ENCODE results near the gene PIGU. TPM values are rescaled to one million over a fixed set of nuclear protein-coding genes. Genes with fewer than 3 reads are reported as not detected.

Gene PIGU
- total and polyA plus RNA-seq, 4 donors, result 6.4 to 10.0 (median 7.2) TPM

DNA sequence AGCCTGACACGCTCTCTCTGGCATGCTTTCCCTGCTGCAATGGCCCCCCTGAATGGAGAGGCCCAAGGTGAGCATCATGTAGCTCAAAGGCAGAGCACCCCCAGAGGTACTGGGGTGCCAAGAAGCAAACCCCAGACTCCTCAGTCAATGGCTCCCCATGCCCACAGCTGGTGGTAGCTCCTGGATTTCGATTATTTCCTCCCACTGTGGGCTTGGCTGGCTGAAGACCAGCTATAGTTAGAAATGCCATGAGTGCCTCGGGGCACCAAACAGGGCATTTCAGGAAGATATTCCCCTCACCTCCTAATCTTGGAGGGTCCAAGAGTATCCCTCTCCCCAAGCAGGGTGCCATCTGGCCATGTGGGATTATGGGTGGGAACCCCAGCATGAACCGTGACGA is 101.6 kb downstream of the PIGU start:
- WGBS, result 97% methylated on average over 5 of the region's 5 CpGs
- Histone ChIP-seq H3K27ac (ENCODE audit: low read depth in 1 of 2, low read length in 2 of 2) (no peak overlapping the region), H3K36me3 (ENCODE audit: control insufficient read depth in 4 of 4, insufficient read depth in 3 of 4, low read depth in 1 of 4, low read length in 3 of 4) (peaks cover 0 to 13% (median 0%) of the 10 kb centered on the region in 4 donors), H3K9me3 (ENCODE audit: control insufficient read depth in 4 of 4, low read length in 3 of 4) (no peaks in the 10 kb centered on the region), H3K4me1 (ENCODE audit: control insufficient read depth in 4 of 4, insufficient read depth in 4 of 4, low read length in 3 of 4) (no peaks in the 10 kb centered on the region), H3K4me3 (ENCODE audit: low read depth in 1 of 3, low read length in 3 of 3) (no peak overlapping the region), H3K9ac (ENCODE audit: low read depth in 1 of 2, low read length in 2 of 2) (no peak overlapping the region), H3K27me3 (ENCODE audit: control insufficient read depth in 4 of 4, insufficient read depth in 4 of 4, low read length in 3 of 4) (no peaks in the 10 kb centered on the region)
- no peak for DNase-seq (ENCODE audit: low spot score)
- TF ChIP-seq TAF1 (conservative IDR thresholded peaks at IDR 0.05) (no peak), RAD21 (IDR thresholded peaks at IDR 0.05) (no peak), FOXA1 (IDR thresholded peaks at IDR 0.05) (no peak), GABPA (IDR thresholded peaks at IDR 0.05 in 1 of 2, conservative IDR thresholded peaks at IDR 0.05 in 1 of 2) (no peak), FOXA2 (IDR thresholded peaks at IDR 0.05) (no peak), JUND (IDR thresholded peaks at IDR 0.05) (no peak), EGR1 (IDR thresholded peaks at IDR 0.05; ENCODE audit: low read depth in 2 of 2) (no peak), NR2F2 (IDR thresholded peaks at IDR 0.05) (no peak), HNF4G (IDR thresholded peaks at IDR 0.05) (no peak), YY1 (IDR thresholded peaks at IDR 0.05) (no peak), SP1 (IDR thresholded peaks at IDR 0.05) (no peak)
- TF ChIP-seq, protein P1, sequence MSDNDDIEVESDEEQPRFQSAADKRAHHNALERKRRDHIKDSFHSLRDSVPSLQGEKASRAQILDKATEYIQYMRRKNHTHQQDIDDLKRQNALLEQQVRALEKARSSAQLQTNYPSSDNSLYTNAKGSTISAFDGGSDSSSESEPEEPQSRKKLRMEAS (IDR thresholded peaks at IDR 0.05), result no peak
- TF ChIP-seq, protein P2, sequence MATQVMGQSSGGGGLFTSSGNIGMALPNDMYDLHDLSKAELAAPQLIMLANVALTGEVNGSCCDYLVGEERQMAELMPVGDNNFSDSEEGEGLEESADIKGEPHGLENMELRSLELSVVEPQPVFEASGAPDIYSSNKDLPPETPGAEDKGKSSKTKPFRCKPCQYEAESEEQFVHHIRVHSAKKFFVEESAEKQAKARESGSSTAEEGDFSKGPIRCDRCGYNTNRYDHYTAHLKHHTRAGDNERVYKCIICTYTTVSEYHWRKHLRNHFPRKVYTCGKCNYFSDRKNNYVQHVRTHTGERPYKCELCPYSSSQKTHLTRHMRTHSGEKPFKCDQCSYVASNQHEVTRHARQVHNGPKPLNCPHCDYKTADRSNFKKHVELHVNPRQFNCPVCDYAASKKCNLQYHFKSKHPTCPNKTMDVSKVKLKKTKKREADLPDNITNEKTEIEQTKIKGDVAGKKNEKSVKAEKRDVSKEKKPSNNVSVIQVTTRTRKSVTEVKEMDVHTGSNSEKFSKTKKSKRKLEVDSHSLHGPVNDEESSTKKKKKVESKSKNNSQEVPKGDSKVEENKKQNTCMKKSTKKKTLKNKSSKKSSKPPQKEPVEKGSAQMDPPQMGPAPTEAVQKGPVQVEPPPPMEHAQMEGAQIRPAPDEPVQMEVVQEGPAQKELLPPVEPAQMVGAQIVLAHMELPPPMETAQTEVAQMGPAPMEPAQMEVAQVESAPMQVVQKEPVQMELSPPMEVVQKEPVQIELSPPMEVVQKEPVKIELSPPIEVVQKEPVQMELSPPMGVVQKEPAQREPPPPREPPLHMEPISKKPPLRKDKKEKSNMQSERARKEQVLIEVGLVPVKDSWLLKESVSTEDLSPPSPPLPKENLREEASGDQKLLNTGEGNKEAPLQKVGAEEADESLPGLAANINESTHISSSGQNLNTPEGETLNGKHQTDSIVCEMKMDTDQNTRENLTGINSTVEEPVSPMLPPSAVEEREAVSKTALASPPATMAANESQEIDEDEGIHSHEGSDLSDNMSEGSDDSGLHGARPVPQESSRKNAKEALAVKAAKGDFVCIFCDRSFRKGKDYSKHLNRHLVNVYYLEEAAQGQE (IDR thresholded peaks at IDR 0.05), result no peak
- TF ChIP-seq, protein P3, sequence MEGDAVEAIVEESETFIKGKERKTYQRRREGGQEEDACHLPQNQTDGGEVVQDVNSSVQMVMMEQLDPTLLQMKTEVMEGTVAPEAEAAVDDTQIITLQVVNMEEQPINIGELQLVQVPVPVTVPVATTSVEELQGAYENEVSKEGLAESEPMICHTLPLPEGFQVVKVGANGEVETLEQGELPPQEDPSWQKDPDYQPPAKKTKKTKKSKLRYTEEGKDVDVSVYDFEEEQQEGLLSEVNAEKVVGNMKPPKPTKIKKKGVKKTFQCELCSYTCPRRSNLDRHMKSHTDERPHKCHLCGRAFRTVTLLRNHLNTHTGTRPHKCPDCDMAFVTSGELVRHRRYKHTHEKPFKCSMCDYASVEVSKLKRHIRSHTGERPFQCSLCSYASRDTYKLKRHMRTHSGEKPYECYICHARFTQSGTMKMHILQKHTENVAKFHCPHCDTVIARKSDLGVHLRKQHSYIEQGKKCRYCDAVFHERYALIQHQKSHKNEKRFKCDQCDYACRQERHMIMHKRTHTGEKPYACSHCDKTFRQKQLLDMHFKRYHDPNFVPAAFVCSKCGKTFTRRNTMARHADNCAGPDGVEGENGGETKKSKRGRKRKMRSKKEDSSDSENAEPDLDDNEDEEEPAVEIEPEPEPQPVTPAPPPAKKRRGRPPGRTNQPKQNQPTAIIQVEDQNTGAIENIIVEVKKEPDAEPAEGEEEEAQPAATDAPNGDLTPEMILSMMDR (IDR thresholded peaks at IDR 0.05; ENCODE audit: low read depth, low read length, missing input control), result no peak

DNA sequence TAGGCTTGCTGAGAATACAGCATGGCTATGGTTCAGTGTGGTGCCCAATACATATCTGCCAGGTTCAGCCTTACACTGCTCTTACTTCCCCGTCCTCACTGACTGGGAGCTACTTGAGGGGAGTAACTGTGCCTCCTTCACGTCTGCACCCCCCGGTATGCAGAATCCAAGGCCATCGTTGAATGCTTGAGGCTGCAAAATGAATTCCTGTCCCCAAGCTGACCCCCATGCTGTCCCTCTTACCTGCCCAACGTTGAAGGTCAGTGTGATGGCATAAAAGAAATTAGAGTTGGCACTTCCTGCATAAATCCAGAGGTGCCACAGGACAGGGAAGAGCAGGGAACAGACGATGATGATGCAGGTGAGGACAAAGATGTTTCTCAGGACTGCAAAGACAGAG is 102.0 kb downstream of the PIGU start:
- Histone ChIP-seq H3K27ac (ENCODE audit: low read depth in 1 of 2, low read length in 2 of 2) (no peak overlapping the region), H3K4me1 (ENCODE audit: control insufficient read depth in 4 of 4, insufficient read depth in 4 of 4, low read length in 3 of 4) (no peaks in the 10 kb centered on the region), H3K9ac (ENCODE audit: low read depth in 1 of 2, low read length in 2 of 2) (no peak overlapping the region), H3K9me3 (ENCODE audit: control insufficient read depth in 4 of 4, low read length in 3 of 4) (no peaks in the 10 kb centered on the region), H3K36me3 (ENCODE audit: control insufficient read depth in 4 of 4, insufficient read depth in 3 of 4, low read depth in 1 of 4, low read length in 3 of 4) (peaks cover 0 to 13% (median 0%) of the 10 kb centered on the region in 4 donors), H3K27me3 (ENCODE audit: control insufficient read depth in 4 of 4, insufficient read depth in 4 of 4, low read length in 3 of 4) (no peaks in the 10 kb centered on the region), H3K4me3 (ENCODE audit: low read depth in 1 of 3, low read length in 3 of 3) (no peak overlapping the region)
- WGBS, result 95% methylated on average over 6 of the region's 6 CpGs
- no peak for DNase-seq (ENCODE audit: low spot score)
- TF ChIP-seq, protein P2 (IDR thresholded peaks at IDR 0.05), result no peak
- TF ChIP-seq, protein P4, sequence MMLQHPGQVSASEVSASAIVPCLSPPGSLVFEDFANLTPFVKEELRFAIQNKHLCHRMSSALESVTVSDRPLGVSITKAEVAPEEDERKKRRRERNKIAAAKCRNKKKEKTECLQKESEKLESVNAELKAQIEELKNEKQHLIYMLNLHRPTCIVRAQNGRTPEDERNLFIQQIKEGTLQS (IDR thresholded peaks at IDR 0.05), result no peak
- TF ChIP-seq NR2F2 (IDR thresholded peaks at IDR 0.05), result no peak
- TF ChIP-seq, protein P3 (IDR thresholded peaks at IDR 0.05; ENCODE audit: low read depth, low read length, missing input control), result no peak
- TF ChIP-seq, protein P1 (IDR thresholded peaks at IDR 0.05), result no peak
- TF ChIP-seq RXRA (IDR thresholded peaks at IDR 0.05), result no peak
- no peak for TF ChIP-seq RAD21 (IDR thresholded peaks at IDR 0.05)
- TF ChIP-seq TAF1 (conservative IDR thresholded peaks at IDR 0.05), result no peak
- no peak for TF ChIP-seq EGR1 (IDR thresholded peaks at IDR 0.05; ENCODE audit: low read depth in 2 of 2)
- TF ChIP-seq YY1 (IDR thresholded peaks at IDR 0.05), result no peak
- no peak for TF ChIP-seq SP1 (IDR thresholded peaks at IDR 0.05)
- TF ChIP-seq, protein P5, sequence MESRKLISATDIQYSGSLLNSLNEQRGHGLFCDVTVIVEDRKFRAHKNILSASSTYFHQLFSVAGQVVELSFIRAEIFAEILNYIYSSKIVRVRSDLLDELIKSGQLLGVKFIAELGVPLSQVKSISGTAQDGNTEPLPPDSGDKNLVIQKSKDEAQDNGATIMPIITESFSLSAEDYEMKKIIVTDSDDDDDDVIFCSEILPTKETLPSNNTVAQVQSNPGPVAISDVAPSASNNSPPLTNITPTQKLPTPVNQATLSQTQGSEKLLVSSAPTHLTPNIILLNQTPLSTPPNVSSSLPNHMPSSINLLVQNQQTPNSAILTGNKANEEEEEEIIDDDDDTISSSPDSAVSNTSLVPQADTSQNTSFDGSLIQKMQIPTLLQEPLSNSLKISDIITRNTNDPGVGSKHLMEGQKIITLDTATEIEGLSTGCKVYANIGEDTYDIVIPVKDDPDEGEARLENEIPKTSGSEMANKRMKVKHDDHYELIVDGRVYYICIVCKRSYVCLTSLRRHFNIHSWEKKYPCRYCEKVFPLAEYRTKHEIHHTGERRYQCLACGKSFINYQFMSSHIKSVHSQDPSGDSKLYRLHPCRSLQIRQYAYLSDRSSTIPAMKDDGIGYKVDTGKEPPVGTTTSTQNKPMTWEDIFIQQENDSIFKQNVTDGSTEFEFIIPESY (IDR thresholded peaks at IDR 0.05), result no peak
- no peak for TF ChIP-seq FOXA1 (IDR thresholded peaks at IDR 0.05)
- TF ChIP-seq JUND (IDR thresholded peaks at IDR 0.05), result no peak
